A673 (cell line): Measurements from ENCODE around the gene IDS. TPM values are rescaled to one million over a fixed set of nuclear protein-coding genes. Genes with fewer than 3 reads are reported as not detected.
"Not testable (repeated sequence)": the region's sequence is repeated elsewhere in the genome, so short reads cannot be mapped to it uniquely, and the experiment has no call there.

Experiments used
- BruUV-seq: library from RNA; stranded (reverse); fragments of 400-500 nt; replicated peaks from 2 replicates; lab custom pipeline; 2021; lab: Mats Ljungman, UMichigan
- CTCF ChIA-PET: fragments of 300-600 bp; sonication (Branson Sonifier 250); formaldehyde crosslinking; loops from one replicate; lab custom pipeline; 2022; ENCODE audit warnings: antibody characterized with exemption; lab: Charles Lee
- POLR2A ChIA-PET: fragments of 300-600 bp; sonication (Branson Sonifier 250); formaldehyde crosslinking; loops from one replicate; lab custom pipeline; 2022; ENCODE audit warnings: antibody characterized with exemption; ENCODE audit not compliant: low non-redundant PET; lab: Charles Lee
- DNase-seq: peaks from one replicate; pipeline ENCODE4 v3.0.0-alpha.2; 2015; ENCODE audit warnings: low spot score
- H3K27ac ChIP-seq: fragments of 200-600 bp; sonication (generic); 2 replicates; pipeline ENCODE4 v1.5.1; 2016; ENCODE audit warnings: mixed run types, low read depth, mild to moderate bottlenecking, mixed read lengths, antibody characterized with exemption, low read length; ENCODE audit not compliant: poor library complexity, severe bottlenecking
- H3K27me3 ChIP-seq: fragments of 200-600 bp; sonication (generic); replicated peaks from 2 replicates; pipeline ENCODE4 v1.6.1; 2017; ENCODE audit warnings: mixed run types, low read depth, mild to moderate bottlenecking, mixed read lengths, antibody characterized with exemption, low read length; ENCODE audit not compliant: insufficient read depth, poor library complexity
- H3K36me3 ChIP-seq: fragments of 200-600 bp; sonication (generic); 2 replicates; pipeline ENCODE4 v1.6.1; 2016; ENCODE audit warnings: mixed run types, mild to moderate bottlenecking, mixed read lengths, antibody characterized with exemption, low read length; ENCODE audit not compliant: insufficient read depth, poor library complexity, severe bottlenecking
- H3K4me1 ChIP-seq: fragments of 200-600 bp; sonication (generic); 2 replicates; pipeline ENCODE4 v1.6.1; 2017; ENCODE audit warnings: mixed run types, mild to moderate bottlenecking, mixed read lengths, antibody characterized with exemption, low read length; ENCODE audit not compliant: insufficient read depth, poor library complexity, severe bottlenecking
- H3K4me3 ChIP-seq: fragments of 200-600 bp; sonication (generic); 2 replicates; pipeline ENCODE4 v1.5.1; 2016; ENCODE audit warnings: low read depth, mixed run types, mild to moderate bottlenecking, mixed read lengths, low read length; ENCODE audit not compliant: poor library complexity, severe bottlenecking
- H3K9me3 ChIP-seq: fragments of 200-600 bp; sonication (generic); 2 replicates; pipeline ENCODE4 v1.6.1; 2016; ENCODE audit warnings: mixed run types, low read depth, mild to moderate bottlenecking, mixed read lengths, antibody characterized with exemption, low read length; ENCODE audit not compliant: poor library complexity, severe bottlenecking
- CTCF ChIP-seq: fragments of 300-800, 200-600 bp; sonication (generic); conservative IDR thresholded peaks from 2 replicates; pipeline ENCODE4 v1.5.1; 2017; ENCODE audit warnings: low read depth, mild to moderate bottlenecking, antibody characterized with exemption, low read length, moderate library complexity, mixed read lengths
- EZH2 ChIP-seq: fragments of 200-600 bp; sonication (generic); IDR thresholded peaks from 2 replicates; pipeline ENCODE4 v1.6.1; 2017; ENCODE audit warnings: borderline replicate concordance, low read depth, mild to moderate bottlenecking, mixed read lengths, antibody characterized with exemption, low read length; ENCODE audit not compliant: poor library complexity, severe bottlenecking
- intact Hi-C: fragments of 100-400 bp; cut with micrococcal nuclease; formaldehyde crosslinking; loops from one replicate; pipeline ENCODE4 v1.10.0; 2022; ENCODE audit not compliant: unreplicated experiment
- total RNA-seq: library from RNA; stranded (reverse); gene quantifications from 2 replicates; pipeline ENCODE4 v1.2.3, GENCODE V29; 2021

Gene IDS
- total RNA-seq, 1 experiment from 2014 or later = 50.7 TPM

GRCh38 chrX:149522916-149523315 is 17.8 kb upstream of the IDS start:
- H3K9me3 ChIP-seq = no peaks in the 10 kb centered on the region
- CTCF ChIA-PET = no interaction called here
- POLR2A ChIA-PET = no interaction called here
- no peaks in the 10 kb centered on the region for H3K36me3 ChIP-seq
- no peaks in the 10 kb centered on the region for H3K27me3 ChIP-seq
- no peak for TF ChIP-seq EZH2
- TF ChIP-seq CTCF = no peak
- H3K4me3 ChIP-seq = no peak overlapping the region
- intact Hi-C loops = no loop called here
- H3K27ac ChIP-seq = no peak overlapping the region
- no peak for DNase-seq
- no TSS peak for BruUV-seq
- H3K4me1 ChIP-seq = no peaks in the 10 kb centered on the region

GRCh38 chrX:149521438-149521837 is 16.3 kb upstream of the IDS start:
- CTCF ChIA-PET = no interaction called here

GRCh38 chrX:149520636-149521277 is 15.7 kb upstream of the IDS start:
- H3K27ac ChIP-seq, H3K9me3 ChIP-seq, DNase-seq, H3K4me3 ChIP-seq, BruUV-seq, POLR2A ChIA-PET, H3K27me3 ChIP-seq, H3K36me3 ChIP-seq, H3K4me1 ChIP-seq, CTCF ChIA-PET, intact Hi-C loops: not testable (repeated sequence)

More at GRCh38 chrX:149521438-149521837, 16.3 kb upstream of the IDS start:
- BruUV-seq = no TSS peak
- no peak overlapping the region for H3K4me3 ChIP-seq
- H3K27ac ChIP-seq = no peak overlapping the region
- H3K9me3 ChIP-seq = no peaks in the 10 kb centered on the region
- no peaks in the 10 kb centered on the region for H3K27me3 ChIP-seq
- DNase-seq = no peak
- POLR2A ChIA-PET = no interaction called here
- no peaks in the 10 kb centered on the region for H3K36me3 ChIP-seq
- H3K4me1 ChIP-seq = no peaks in the 10 kb centered on the region
- TF ChIP-seq CTCF (no peak), EZH2 (no peak)
- intact Hi-C loops = no loop called here

- BruUV-seq = no TSS peak
- intact Hi-C loops = no loop called here
- Histone ChIP-seq H3K4me3 (no peak overlapping the region), H3K27me3 (no peaks in the 10 kb centered on the region), H3K9me3 (no peaks in the 10 kb centered on the region), H3K36me3 (no peaks in the 10 kb centered on the region), H3K4me1 (no peaks in the 10 kb centered on the region), H3K27ac (no peak overlapping the region)
- ChIA-PET CTCF (no interaction called here), POLR2A (no interaction called here)
- TF ChIP-seq CTCF (no peak), EZH2 (no peak)
- DNase-seq = peak; percentile 9
Measured at GRCh38 chrX:149518236-149518635, 13.1 kb upstream of the IDS start.
